Mucosa of stomach (tissue), 1 donor: ENCODE results near the gene ZDHHC12.
A peak's percentile ranks its signal among the peaks of the same experiment; 100 is the strongest.

Source experiments
- H3K27me3 ChIP-seq: one replicate; pipeline ENCODE4 v1.7.0; 2013; ENCODE audit warnings: mild to moderate bottlenecking, low read length; ENCODE audit not compliant: control insufficient read depth, insufficient read depth
- H3K36me3 ChIP-seq: one replicate; pipeline ENCODE4 v1.7.0; 2013; ENCODE audit warnings: low read length; ENCODE audit not compliant: control insufficient read depth, insufficient read depth
- H3K4me1 ChIP-seq: one replicate; pipeline ENCODE4 v1.7.0; 2013; ENCODE audit warnings: mild to moderate bottlenecking, low read length; ENCODE audit not compliant: control insufficient read depth, insufficient read depth
- H3K4me3 ChIP-seq: one replicate; pipeline ENCODE4 v1.7.0; 2013; ENCODE audit warnings: low read length
- H3K9ac ChIP-seq: one replicate; pipeline ENCODE4 v1.7.0; 2013; ENCODE audit warnings: mild to moderate bottlenecking, low read length, moderate library complexity
- H3K9me3 ChIP-seq: one replicate; pipeline ENCODE4 v1.7.0; 2013; ENCODE audit warnings: mild to moderate bottlenecking, low read length, moderate library complexity; ENCODE audit not compliant: control insufficient read depth
- donor health status: Pancreatic carcinoma.

The ZDHHC12 gene

GRCh38 chr9:128727640-128728248 lies 3.8 kb upstream of the ZDHHC12 start:
- Histone ChIP-seq H3K36me3 (no peaks in the 10 kb centered on the region), H3K4me1 (peaks cover 16% of the 10 kb centered on the region), H3K4me3 (no peak overlapping the region)

GRCh38 chr9:128724744-128725211 lies 851 bp upstream of the ZDHHC12 start:
- H3K4me3 ChIP-seq = peak overlapping the region; percentile 16
- H3K27me3 ChIP-seq = no peaks in the 10 kb centered on the region
- peaks cover 22% of the 10 kb centered on the region for H3K4me1 ChIP-seq
- H3K9ac ChIP-seq = peak overlapping the region; percentile 1
- H3K36me3 ChIP-seq = no peaks in the 10 kb centered on the region
- H3K9me3 ChIP-seq = no peaks in the 10 kb centered on the region

More at GRCh38 chr9:128727640-128728248, 3.8 kb upstream of the ZDHHC12 start:
- Histone ChIP-seq H3K9me3 (no peaks in the 10 kb centered on the region), H3K9ac (no peak overlapping the region), H3K27me3 (no peaks in the 10 kb centered on the region)

- Histone ChIP-seq H3K9ac (peak overlapping the region; percentile 80), H3K4me3 (peak overlapping the region; percentile 64), H3K27me3 (no peaks in the 10 kb centered on the region), H3K9me3 (no peaks in the 10 kb centered on the region), H3K36me3 (no peaks in the 10 kb centered on the region), H3K4me1 (peaks cover 34% of the 10 kb centered on the region)
Measured at GRCh38 chr9:128723352-128723865, 518 bp downstream of the ZDHHC12 start.

GRCh38 chr9:128722380-128723351 lies 1.3 kb downstream of the ZDHHC12 start:
- no peaks in the 10 kb centered on the region for H3K9me3 ChIP-seq
- H3K9ac ChIP-seq = peak overlapping the region; percentile 80
- H3K27me3 ChIP-seq = no peaks in the 10 kb centered on the region
- peaks cover 35% of the 10 kb centered on the region for H3K4me1 ChIP-seq
- H3K36me3 ChIP-seq = no peaks in the 10 kb centered on the region
- no peak overlapping the region for H3K4me3 ChIP-seq

DNA sequence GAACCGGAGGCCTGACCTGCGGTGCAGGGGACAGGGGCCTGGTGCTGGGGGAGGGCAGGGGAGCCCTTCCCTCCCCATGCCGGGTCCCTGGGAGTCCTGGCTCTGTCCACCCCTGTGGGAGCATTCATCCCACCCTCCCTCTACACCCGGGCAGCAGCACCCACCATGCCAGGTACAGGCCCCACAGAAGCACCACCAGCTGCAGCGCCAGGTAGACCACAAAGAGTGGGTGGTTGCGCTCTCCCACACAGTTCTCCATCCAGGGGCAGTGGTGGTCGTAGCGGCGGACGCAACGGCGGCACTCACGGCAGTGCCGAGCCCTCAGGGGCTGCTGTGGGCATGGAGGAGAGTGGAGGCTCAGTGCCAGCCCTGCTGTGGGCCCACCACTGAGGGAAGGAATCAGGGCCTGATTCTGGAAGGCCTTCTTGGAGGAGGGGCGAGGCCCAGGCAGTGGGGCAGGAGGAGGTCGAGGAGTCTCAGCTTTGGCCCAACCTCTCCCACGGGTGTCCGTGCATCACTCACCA lies 2.4 kb downstream of the ZDHHC12 start:
- Histone ChIP-seq H3K4me1 (peaks cover 38% of the 10 kb centered on the region), H3K9me3 (no peaks in the 10 kb centered on the region), H3K9ac (no peak overlapping the region), H3K27me3 (no peaks in the 10 kb centered on the region), H3K4me3 (no peak overlapping the region), H3K36me3 (no peaks in the 10 kb centered on the region)

- Histone ChIP-seq H3K36me3 (no peaks in the 10 kb centered on the region), H3K27me3 (no peaks in the 10 kb centered on the region), H3K9ac (no peak overlapping the region), H3K4me3 (no peak overlapping the region), H3K4me1 (peaks cover 42% of the 10 kb centered on the region), H3K9me3 (no peaks in the 10 kb centered on the region)
Measured at GRCh38 chr9:128720841-128721486, 3.0 kb downstream of the ZDHHC12 start.

DNA sequence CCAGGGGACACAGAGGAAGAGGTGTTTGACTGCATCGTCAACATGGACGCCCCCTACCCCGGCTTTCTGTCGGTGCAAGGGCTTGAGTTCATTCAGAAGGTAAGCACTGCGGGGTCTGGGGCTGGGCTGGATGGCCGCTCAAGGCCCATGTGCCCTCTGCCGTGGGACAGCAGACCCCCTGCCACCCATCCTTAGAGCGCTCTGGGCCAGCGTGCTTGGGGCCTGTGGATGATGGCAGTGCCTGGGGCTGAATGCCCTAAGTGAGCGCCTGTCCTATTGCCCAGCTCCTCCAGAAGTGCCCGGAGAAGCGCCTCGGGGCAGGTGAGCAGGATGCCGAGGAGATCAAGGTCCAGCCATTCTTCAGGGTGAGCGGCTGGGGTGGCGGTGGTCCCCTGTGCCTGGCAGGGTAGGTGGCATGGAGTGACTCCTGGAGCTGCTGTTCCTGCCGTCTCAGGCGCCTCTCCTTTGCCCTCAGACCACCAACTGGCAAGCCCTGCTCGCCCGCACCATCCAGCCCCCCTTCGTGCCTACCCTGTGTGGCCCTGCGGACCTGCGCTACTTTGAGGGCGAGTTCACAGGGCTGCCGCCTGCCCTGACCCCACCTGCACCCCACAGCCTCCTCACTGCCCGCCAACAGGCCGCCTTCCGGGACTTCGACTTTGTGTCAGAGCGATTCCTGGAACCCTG lies 3.9 kb downstream of the ZDHHC12 start:
- Histone ChIP-seq H3K4me1 (peaks cover 42% of the 10 kb centered on the region), H3K27me3 (no peaks in the 10 kb centered on the region), H3K36me3 (no peaks in the 10 kb centered on the region), H3K9me3 (no peaks in the 10 kb centered on the region), H3K9ac (no peak overlapping the region), H3K4me3 (no peak overlapping the region)

DNA sequence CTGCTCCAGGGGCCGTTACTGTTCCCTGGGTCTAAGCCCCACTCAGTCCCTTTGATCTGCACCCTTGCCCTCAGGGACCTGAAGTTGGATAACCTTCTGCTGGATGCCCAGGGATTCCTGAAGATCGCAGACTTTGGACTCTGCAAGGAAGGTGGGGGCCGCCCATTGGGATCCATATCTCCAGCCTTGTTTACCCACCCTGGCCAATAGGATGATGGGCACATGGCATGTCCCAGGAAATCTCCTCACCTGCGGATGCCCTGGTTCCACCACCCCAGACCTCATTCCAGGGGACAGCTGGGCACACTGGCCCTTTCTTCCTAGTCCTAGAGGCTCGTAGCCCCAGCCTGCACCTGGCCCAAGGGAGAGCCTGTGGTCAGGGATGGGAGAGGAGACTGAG lies 5.5 kb downstream of the ZDHHC12 start:
- no peaks in the 10 kb centered on the region for H3K36me3 ChIP-seq
- H3K27me3 ChIP-seq = no peaks in the 10 kb centered on the region
- no peaks in the 10 kb centered on the region for H3K9me3 ChIP-seq
- peaks cover 33% of the 10 kb centered on the region for H3K4me1 ChIP-seq
- no peak overlapping the region for H3K9ac ChIP-seq
- H3K4me3 ChIP-seq = no peak overlapping the region

- H3K36me3 ChIP-seq = no peaks in the 10 kb centered on the region
- no peaks in the 10 kb centered on the region for H3K9me3 ChIP-seq
- H3K9ac ChIP-seq = no peak overlapping the region
- H3K27me3 ChIP-seq = no peaks in the 10 kb centered on the region
- H3K4me3 ChIP-seq = no peak overlapping the region
- H3K4me1 ChIP-seq = peaks cover 29% of the 10 kb centered on the region
Measured at GRCh38 chr9:128718047-128718446, 5.9 kb downstream of the ZDHHC12 start.

DNA sequence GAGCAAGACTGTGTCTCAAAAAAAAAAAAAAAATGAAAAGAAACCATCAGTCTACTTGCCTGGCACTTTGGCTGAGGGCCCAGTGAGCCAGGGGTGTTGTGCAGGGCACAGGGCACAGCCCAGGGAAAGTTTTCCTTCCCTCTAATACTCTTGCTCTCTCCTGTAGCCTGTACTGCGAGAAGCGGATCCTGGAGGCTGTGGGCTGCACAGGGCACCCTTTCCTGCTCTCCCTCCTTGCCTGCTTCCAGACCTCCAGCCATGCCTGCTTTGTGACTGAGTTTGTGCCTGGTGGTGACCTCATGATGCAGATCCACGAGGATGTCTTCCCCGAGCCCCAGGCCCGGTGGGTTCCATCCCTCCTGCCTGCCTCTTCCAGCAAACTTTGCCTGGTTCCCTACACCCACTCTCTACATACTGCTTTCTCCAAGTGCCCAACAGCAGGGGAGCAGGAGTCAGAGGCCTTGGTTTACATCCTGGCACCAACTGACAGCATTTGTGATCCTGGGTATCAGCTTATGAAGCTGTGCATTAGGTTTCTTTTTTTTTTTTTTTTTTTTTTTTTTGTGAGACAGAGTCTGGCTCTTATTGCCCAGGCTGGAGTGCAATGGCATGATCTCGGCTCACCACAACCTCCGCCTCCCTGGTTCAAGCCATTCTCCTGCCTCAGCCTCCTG lies 7.2 kb downstream of the ZDHHC12 start:
- Histone ChIP-seq H3K4me1 (peaks cover 24% of the 10 kb centered on the region), H3K9ac (no peak overlapping the region), H3K27me3 (no peaks in the 10 kb centered on the region), H3K9me3 (no peaks in the 10 kb centered on the region), H3K4me3 (no peak overlapping the region), H3K36me3 (no peaks in the 10 kb centered on the region)

- no peaks in the 10 kb centered on the region for H3K27me3 ChIP-seq
- H3K4me3 ChIP-seq = no peak overlapping the region
- no peaks in the 10 kb centered on the region for H3K36me3 ChIP-seq
- no peak overlapping the region for H3K9ac ChIP-seq
- no peaks in the 10 kb centered on the region for H3K9me3 ChIP-seq
- peaks cover 24% of the 10 kb centered on the region for H3K4me1 ChIP-seq
Measured at GRCh38 chr9:128715436-128715750, 8.5 kb downstream of the ZDHHC12 start.
